Measurements from ENCODE around the gene PPRC1.

DNA sequence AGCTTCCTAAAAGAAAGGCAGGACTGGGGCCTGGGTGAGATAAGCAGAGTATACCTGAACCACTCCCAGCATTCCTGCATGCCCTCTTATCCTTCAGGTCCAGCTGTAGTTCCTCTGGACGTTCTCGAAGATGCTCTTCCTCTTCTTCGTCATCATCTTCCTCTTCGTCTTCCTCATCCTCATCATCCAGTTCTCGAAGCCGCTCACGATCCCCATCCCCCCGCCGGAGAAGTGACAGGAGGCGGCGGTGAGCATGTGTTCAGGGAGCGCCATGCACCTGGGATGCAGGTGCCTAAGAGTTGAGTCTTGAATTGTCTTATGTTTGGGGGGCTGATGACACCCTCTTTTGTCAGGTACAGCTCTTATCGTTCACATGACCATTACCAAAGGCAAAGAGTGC, 15.4 kb downstream of the PPRC1 start:
- TF ChIP-seq EZH2 (IDR thresholded peaks at IDR 0.05; ENCODE audit: insufficient read depth, poor library complexity, severe bottlenecking) (no peak), EZH2phosphoT487 (IDR thresholded peaks at IDR 0.05; ENCODE audit: insufficient read depth, low read depth) (no peak)

Data from GM23248 (cell line).